HG02678 (cell line): ENCODE results near the gene FAM20C.
"Not testable (repeated sequence)": the region's sequence is repeated elsewhere in the genome, so short reads cannot be mapped to it uniquely, and the experiment has no call there.

Source experiments
- ATAC-seq: cut with Tn5 transposase; IDR thresholded peaks from one replicate; pipeline ENCODE4 v1.9.1; 2021; ENCODE audit warnings: mild to moderate bottlenecking, moderate library complexity; ENCODE audit not compliant: unreplicated experiment

FAM20C gene

DNA sequence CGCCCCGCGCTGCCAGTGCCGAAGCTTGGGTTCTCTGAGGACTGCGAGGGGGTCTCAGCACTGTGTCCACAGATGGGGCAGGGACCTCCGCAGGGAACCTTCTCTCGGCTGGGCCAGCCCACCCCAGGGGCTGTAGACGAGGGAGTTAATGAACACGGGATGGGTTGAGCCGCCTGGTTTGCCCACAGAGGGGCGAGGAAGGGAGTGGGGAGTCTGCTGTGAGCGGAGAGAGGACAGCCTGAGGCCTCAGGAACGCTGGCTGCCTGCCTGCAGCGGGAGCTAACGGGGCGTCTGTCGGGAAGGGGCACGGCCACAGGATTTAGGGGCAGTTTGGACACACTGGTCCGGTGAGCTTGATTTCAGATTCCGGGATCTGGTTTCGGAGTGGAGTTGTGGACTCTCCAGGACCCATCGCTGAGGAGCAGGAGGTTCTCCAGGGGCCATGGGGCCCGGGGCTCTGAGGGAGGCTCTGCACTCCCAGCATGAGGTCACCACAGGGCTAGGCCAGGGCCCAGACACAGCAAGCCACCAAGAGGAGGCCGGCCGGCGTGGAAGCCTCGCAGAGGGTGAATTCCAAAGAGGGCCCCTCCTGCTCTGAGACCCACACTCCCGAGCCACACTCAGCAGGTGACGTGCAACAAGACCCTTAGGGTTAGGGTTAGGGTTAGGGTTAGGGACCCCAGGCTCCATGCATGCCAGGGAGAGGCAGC, 19.0 kb upstream of the FAM20C start:
- no peak for ATAC-seq

DNA sequence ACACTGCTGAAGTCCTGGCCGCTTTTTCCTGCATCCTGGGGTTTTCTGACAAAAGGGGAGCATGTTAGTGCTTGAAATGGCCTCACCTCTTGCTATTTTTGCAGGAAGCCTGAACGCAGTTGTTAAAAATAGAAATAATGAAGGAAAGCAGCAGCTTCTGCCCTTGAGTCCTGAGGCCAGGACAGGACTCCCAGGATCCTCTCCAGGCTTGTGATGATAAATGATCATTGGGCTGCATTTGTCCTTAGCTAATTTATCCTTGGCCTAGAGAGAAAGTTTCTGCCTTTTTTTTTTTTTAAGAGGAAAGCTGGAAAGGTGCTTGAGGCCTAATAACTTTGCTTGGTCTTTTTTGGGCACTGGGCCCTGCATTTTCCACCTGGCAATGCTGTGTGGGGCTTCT, 17.7 kb upstream of the FAM20C start:
- ATAC-seq, result no peak

DNA sequence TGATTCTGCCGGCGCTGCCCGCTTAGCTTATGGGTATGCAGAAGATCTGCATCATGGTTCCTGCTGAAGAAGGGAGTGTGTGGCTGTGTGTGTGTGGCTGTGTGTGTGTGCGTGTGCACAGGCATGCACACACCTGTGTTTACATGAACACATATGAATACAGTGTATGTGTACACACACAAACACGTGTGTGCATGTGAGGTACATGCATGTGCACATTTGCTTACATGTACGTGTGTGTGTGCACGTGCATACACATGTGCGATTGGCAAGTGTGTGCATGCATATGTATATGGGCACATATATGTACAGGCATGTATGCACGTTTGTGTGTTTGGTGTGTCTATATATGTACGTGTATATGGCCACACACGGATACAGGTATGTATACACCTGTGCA, 16.4 kb upstream of the FAM20C start:
- ATAC-seq, result no peak

DNA sequence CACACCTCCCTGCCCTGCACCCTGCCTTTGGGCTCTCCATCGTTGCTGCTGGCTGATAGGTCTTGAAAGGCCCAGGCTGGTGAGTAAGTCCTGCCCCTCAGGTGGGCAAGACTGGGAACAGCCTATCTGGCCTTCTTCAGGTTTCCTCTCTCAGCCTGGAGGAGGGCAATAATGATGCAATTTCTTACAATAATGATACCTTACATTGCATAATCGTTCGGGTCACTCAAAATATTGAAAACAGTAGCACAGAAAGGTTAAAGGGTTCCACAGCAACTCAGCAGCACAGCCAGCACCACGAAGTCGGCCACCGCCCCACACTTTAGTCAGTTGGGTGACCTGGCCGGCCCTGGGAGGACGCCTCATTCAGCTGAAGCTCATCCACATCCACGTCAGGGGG, 16.0 kb upstream of the FAM20C start:
- ATAC-seq, result no peak

DNA sequence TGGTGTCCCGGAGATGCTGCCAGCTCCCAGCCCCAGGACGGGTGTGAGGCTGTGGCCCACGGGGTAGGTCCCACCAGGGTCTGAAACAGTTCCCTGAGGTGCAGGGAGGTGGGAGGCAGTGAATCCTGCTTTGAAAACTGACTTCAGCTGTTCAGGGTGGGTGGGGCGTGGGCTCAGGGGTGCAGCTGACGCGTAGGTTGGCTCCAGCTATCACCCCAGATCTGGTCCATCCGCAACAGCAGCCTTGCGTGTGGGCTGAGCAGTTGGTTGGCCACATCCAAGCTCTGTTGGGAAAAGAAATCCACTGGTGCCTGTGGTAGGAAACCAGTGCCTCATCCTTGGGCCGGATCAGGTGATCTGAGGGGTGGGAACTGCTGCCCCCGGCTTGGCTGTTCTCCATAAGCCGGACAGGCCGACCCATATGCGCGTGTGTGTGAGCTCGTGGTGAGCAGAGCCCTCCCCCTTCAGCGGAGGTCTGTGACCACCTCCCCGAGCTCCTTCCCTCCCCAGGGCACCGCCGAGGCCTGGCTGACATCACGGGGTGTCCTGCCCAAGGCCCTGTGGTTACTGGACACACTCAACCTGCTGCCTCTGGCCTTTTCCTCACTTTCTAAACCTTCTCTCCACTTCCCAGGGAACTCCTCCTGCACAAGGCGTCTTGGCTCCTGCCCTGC, 15.4 kb upstream of the FAM20C start:
- no peak for ATAC-seq

DNA sequence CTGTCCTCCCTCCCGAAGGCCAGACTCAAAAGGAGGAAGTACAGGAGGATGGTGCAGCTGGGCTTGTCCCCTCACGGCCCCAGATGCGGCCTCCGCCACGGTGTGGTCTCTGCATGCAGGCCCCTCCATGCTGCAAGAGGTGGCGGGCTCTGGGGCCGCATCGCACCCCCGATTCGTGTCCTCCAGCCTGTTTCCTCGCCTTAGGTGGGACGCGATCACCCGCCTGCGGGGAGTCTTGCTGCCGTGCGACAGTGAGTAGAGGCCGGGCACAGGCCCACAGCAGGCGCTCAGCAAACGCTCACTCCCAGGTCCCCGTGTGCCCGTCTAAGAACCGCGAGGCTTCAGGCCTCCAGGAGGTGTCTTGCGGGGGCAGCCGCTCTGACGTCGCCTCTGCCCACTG, 13.9 kb upstream of the FAM20C start:
- ATAC-seq, result no peak

DNA sequence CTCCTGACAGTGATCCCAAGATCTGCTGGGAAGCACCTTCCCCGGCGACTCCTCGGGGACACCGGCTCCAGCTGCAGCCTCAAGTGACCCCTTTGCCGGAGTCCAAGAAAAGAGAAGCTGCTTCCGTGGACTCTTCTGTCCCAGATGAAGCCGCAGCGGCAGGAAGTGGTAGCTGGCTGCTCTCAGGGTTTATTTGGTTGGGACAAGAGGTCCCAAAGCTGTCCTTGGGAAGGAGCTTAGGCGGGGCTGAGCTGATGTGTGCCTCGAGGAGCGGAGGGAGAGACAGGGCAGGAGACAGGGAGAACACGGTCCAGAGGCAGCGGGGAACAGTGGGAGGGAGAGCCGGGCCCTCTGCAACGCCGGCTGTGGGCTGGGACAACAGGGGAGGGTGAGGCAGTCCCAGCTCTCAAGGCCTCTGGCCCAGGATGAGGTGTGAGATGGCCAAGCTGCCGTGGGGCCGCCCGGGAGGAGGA, 13.1 kb upstream of the FAM20C start:
- no peak for ATAC-seq

DNA sequence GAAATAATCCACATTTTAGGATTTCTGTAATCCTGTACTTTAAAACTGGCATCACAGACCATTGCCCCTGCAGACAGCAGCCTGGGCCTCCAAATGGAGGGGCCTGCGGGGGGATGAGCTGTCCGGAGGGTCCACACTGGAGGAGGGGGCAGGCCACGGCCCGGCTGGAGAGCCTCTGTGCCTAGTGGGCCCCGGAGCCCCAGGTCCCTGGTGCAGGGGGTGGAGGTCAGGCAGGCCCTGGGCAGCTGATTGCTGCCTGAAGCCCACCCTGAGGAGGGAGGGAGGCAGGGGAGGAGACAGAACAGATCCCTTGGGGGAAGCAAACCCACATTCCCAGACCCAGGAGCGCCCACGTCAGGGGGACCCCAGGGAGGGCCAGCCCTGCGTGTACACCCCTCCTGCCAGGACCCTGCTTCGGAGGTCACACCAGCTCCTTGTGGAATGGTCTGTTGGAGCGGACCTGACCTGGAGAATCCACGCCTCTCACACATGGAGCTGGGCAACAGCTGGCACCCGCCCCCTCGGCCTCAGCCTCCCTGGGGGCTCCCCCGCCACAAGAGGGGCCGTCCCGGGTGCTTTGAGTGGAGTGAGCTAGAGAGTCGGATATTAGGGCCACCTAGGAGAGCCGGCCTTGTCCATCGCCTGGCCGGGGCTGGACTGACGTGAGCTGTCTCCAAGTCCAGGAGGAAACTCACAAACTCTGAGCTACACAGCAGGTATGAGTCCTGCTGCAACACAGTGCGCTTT, 12.2 kb upstream of the FAM20C start:
- ATAC-seq, result no peak

DNA sequence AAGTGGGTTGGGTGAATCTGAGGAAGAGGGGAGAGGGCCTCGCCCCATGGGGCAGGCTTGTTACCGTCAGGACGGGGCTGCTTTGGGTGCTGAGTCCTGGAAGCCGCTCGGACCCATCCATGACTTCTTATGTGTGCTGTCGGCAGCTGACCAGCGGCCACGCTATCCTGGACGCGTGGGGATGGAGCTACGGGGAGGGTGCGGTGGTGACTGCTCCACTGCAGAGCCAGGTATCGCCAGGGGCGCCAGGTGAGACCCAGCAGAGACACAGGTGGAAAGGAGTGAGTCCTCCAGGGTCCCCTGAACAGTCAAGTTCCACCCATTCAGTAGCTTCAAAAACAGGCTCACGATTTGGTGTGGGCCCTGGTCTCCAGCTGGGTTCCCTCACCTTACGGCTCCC, 10.6 kb upstream of the FAM20C start:
- ATAC-seq, result no peak

DNA sequence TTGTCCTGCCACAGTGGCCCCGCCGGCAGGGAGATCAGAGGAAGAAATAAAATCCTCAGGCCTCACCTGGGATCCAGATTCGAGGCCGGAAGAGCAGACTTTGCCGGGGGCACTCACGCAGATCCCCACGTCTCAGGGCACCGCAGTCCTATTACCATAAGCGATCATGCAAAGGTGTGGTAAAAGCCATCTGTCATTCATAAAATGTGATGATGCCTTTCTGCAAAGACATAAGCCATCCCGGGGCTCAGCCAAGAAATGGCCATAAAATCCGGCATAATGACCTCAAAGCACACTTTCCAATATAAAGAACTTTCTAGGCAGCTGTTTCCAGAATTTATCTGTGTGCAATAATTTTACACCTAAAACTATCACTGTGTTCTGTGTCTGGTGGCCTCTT, 9.9 kb upstream of the FAM20C start:
- not testable (repeated sequence) for ATAC-seq

DNA sequence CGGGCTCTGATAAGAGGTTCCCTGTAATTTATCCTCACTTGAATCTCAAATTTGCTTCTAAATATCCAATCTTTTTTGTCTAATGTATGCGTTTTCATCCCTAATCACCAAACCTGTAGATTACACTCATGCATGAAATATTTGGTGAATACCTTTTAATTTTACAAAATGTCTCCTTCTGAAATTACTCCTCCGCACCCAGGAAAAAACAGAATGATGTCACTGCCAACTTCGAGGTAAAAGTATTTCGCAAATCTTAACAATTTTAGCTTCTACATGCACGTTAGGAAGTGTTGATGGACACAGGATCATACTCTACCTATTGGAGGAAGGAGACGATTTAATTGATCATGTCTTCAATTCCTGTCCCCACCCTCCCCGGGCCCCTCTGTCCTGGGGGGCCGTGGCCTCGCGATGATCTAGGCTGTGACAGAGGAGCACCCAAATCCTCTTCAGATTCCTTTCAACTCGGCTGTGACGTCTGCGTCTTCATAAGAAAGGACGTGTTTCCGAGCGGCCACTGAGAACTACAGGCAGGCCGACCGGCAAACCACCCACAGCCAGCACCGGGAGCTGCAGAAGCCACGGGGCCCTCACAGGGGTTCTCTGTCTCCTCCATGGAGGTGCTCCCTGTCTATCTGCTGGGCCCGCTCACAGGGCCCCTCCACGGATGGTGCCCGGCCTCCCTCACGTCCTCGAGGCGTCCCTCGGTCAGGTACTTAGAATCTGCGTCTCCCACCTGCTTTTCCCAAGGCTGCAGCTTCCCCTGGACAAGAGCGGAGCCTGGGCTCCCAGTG, 8.7 kb upstream of the FAM20C start:
- ATAC-seq, result no peak

DNA sequence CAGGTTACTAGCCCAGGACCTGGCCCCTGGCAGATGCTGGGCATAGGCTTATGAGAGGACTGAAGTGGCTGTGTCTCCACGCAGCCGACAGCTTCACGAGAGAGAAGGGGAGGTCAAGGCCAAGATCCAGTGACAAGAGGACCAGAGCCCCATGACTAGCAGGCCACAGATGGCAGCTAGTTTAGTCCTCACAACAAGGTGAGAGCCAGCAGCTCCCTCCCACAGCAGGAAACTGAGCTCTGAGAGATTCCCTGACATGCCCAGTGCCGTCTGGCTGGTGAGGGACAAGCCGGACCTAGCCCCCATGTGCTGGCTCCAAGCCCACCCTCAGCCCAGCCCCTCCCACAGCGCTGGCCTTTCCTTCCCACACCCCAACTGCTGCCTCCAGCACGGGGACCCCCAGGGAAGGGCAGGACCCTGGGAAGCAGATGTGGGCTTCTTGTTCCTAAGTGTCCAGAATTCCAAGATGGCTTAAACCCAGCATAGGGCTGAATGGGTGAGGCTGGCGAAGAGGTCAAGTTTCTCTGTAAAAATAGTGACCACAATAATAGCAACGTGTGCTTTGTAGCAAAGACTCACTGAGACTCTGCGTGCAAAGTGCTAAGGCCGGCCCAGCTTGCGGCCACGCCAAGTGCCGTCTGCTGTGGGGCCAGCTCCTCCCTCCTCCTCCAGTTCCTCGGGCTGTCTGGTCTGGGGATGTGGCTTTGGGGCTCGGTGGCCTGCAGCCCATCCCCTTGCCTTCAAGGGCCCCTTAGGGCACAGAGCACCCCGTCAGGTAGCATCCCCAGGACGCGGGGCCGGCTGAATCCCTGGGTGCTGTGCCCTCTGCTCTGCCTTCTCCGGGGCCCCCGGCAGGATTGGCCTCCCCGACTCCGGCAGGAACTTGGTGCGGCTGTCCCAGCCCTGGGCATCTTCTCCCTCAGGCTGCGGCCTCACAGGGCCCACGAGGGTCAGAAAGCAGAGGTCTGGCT, 7.8 kb upstream of the FAM20C start:
- ATAC-seq, result no peak

DNA sequence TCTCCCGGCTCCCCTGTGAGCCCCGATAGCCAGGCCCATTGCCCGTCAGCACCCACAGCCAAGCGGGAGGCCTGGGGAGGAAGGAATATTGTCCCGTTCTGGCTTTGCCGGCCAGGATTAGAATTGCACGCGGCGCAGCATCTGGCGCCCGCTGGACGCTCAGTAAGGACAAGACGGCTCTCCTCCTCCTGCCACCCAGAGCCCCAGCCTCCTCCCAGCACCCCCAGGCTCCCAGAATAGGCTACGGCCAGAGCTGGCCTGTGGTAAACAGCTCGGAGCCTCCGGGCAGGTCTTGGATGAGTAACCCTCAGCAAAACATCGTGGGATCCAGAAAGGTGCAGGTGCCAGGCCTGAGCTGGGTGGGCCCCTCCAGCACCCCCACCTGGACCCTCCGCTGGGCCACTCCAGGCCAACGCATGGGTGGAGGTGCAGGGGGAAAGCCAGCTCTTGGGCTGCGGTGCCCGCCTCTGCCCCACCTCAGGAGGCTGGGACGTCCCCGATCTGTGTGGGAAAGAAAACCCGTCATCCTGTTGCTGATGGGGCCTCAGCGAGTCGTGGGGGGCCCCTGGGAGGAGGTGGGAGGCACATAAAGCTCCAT, 5.8 kb upstream of the FAM20C start:
- no peak for ATAC-seq

DNA sequence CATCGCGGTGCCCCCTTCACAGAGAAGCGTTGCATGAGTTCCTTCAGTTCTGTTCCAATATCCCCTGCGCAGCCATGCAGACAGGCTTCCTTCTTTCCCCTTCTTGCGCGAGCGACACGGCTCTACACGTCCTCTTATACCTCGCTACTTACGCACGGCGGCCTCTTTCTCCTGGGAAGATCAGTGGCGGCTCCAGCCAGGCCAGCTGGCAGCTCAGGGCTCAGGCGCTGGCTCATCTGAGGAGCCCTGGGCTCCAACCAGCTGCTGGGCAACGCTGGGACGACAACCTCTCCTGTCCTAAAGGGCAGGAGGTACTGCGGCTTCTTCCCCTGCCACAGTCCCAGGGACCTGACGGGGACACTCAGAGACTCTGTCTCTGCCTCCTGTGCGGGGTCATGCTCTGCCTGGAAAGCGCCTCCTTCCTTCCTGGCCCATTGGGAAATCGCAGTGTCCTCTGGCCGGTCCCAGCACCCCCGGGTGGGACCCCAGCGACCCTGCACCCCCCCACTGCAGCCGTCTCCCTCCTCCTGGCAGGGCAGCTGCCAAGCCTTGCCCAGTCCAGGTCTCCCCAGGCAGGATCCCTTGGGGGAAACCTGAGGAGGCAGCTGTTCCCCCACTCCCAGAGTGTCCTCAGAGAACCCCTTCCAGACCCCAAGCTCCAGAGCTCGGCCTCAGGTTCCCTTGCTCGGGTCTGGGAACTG, 5.0 kb upstream of the FAM20C start:
- no peak for ATAC-seq

DNA sequence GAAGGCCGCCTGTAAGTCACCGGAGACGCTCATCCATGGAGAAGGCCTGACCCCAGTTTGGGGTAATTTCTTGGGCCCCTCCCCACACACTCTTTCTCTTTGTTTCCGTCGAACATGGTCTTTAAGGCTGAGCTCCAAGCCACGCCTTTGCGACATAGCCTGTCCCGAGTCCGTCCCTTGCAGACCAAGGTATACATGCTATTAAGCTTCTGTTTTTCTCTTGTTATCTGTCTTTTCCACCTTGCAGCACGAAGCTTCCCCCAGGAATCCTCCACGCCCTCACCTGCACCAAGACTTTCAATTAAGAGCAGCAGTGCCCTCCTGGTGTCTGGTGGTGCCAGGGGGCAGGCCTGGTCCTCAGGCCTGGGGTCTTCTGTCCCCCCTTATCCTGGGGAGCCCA, 4.2 kb upstream of the FAM20C start:
- ATAC-seq, result no peak

DNA sequence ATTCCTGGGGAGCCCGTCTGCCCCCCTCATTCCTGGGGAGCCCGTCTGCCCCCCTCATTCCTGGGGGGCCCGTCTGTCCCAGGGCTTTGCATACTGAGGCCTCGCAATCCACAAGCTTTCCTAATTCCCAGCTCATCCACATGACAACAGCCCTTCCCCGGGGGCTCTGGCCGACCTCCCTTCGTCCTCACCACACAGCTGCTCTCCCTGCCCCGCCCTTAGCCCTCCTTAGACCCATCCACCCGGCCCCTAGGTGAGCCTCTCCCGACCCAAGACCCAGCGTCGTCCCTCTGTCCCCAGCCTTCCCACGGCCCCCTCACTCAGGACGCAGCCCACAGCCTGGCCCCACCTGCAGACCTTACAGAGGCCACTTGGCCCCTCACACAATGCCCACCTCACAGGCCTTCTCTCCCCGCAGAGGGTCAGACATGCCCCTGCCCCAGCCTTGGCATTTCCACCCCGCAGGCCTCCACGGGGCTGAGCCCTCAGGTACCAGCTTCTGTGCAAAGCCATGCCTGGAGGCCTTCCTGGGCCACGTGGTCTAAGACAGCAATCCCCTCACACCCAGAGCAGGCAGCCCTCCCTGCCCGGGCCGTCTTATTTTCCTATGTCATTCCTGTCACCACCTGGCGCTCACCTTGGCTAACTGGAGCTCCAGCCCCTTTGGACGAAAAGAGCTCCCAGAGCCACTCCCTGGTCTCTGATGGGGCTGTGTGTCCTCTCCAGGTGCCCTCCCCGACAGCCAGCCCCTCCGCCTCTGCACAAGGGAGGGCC, 3.5 kb upstream of the FAM20C start:
- no peak for ATAC-seq

DNA sequence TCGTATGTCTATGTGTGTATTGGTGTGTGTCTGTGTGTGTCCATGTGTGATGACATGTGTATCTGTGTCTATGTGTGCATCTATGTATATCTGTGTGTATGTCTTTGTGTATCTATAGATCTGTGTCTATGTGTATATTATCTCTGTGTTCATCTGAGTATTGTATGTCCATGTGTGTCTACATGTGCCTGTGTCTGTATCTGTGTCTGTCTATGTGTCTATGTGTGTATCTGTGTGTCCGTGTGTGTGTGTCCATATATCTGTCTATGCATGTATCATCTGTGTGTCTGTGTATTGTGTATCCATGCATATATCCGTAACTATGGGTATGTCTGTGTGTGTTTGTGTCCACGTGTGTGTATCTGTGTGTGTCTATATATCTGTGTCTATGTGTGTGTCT, 2.7 kb upstream of the FAM20C start:
- no peak for ATAC-seq

DNA sequence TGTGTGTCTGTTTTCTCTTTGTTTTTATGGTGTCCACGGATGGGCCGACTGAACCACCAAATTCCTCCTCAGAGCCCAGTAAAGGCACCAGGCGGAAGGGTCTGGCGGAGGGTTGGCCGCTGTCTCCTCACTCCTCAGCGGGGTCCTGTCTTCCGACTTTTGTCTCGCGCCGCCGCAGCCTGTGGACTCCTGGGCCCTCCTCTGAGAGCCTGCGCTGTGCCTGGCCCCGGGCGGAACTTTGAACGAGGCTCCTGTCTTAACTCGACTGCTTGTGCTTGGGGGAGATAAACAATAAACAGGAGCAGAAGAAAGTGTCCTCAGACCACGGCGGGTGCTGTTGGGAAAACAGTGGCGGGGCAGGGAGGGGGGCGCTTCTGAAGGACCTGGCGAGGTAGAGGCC, 2.2 kb upstream of the FAM20C start:
- no peak for ATAC-seq
